GM20431 (cell line): ENCODE measurements around the gene DUS4L.

Experiments used
- in situ Hi-C: fragments of 300-500 bp; cut with MseI, MboI; formaldehyde crosslinking; loops from one replicate; pipeline ENCODE4 v1.15.0; 2020; ENCODE audit warnings: low sequenced_read_pairs; ENCODE audit not compliant: unreplicated experiment

The DUS4L gene

DNA sequence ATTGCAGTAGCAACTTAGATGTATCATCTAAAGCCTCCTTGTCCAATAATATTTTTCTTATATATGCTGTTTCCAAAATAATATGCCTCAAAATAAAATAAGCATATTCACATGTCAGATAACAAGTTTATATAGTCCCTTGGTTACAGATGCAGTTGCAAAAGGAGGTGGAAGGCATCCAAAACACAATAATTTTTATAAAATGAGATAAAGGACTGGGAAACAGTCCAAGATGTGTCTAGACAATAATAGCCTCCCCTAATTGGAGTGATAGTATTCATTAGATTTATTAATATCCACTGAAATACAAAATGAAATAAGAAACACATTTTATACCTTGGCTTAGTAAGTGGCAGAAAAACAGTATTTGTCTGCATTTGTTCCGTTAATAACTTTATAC lies 46.6 kb downstream of the DUS4L start:
- in situ Hi-C loops: no loop called here

DNA sequence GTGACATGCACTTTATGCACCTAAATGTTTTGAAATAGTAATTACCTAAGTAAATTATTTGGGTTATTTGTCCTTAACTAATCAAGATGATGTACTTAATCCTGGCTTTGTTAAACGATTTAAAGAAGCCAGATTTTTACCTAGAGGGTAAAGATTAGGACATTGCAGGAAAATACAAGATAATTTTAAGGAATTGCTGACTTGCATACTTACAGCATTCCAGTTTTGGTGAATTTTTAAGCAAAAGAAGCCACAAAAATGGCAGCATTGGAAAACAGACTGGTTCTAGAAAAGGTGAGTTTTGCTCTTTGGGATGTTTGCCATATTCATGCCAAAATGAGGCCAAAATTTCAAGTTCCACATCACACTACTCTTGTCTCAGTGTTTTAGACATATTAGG lies 49.7 kb downstream of the DUS4L start:
- in situ Hi-C loops: no loop called here

DNA sequence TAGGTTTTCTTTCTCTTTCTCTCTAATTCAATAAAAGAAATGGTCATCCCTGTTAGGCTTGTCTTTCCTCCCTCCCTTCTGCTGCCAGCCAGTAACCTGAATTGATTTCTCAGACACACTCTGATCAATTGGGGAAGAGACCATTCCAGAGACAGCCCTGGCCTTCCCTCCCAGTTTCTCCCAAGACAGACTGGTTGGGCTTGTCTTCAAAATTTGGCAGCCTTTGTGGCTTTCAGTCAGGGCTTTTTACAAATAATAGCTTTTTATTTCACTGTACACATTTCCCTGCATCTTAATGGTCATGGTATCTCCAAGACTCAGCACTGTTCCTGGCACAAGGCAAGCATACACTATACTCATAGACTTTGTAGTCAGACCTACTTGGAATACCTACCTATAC lies 50.2 kb downstream of the DUS4L start:
- in situ Hi-C loops: no loop called here

DNA sequence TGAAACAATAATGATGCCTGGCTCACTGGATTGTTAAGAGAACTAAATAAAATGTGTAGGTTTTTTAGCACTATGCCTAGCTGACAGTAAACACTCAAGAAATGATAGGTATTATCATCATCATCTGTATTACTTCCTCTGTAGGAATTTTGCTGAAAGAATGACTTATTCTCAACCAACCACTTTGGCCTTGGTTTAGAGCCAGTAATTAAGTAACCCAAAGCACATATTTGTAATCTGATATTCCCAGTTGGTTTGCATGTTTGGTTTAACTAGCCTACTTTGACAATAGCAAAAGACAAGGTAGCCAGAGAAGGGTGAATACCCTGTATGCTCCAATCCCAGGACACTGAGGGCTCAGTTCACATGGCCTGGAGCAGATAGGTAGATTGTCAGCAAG lies 50.7 kb downstream of the DUS4L start:
- in situ Hi-C loops: no loop called here

DNA sequence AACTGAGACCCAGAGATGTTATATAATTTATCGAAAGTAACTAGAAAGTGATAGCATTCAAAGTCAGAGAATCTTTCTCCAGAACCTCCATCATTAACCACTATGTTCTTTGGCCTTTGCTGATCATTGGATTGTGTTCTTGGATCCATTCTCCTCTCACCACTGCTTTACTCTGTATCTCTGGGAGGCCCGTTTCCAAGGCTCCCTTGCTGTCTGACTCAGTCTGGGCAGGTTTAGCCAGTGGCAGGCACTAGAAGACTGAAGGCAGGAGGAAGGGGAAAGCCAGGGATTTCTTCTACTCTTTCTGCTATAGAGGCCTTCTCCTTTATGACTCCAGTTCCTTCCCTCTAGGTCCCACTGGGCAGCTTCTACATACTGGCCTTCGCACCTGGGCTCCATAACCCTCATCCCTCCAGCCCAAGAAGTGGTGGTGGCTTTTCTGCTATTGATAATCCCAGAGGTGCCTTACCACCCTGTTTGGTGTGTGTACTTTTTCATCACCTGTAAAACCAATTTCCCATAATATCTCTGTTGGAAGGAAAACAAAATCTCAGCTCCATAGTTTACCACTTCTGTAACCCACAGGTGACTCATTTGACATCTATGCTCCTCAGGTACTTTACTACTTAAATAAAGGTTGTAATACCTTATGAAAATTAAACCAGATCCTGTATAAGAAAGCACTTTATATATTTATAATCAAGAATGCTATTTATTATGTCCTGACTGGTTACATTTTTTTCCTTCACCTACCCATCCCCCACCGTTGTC lies 52.3 kb downstream of the DUS4L start:
- in situ Hi-C loops: no loop called here

DNA sequence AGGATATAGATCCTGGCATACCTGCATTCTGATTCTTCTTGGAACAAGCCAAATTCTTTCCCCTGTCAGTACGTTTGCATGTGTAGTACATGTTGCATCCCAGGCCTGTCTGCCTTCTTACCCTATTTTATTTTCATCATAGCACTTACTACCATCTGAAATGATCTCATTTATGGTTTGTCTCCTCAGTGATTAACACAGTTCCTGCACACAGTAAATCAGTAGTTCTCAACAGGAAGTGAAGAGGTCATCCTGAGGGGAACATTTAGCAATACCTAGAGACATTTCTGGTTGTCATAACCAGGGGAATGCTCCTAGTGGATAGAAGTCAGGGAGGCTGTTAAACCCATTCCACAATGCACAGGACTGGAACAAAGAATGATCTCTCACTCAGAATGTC lies 58.7 kb downstream of the DUS4L start:
- in situ Hi-C loops: no loop called here

DNA sequence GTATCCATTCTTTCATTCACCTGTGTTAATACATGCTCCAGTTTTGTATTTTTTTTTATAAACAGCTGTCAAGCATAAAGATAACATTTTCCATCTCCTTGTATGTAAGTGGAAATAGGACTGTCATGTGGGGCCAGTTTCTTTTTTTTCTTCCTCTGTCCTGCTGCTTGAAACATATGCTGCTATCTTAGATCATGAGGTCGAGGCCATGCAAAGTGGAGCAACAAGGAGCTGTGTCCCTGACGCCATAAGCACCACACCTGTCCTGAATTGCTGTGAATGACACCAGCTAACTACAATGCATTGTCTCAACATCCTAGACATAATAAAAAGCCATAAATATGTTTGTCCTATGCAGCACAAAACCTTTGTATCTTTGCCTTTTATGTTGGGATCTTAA lies 59.1 kb downstream of the DUS4L start:
- in situ Hi-C loops: no loop called here

DNA sequence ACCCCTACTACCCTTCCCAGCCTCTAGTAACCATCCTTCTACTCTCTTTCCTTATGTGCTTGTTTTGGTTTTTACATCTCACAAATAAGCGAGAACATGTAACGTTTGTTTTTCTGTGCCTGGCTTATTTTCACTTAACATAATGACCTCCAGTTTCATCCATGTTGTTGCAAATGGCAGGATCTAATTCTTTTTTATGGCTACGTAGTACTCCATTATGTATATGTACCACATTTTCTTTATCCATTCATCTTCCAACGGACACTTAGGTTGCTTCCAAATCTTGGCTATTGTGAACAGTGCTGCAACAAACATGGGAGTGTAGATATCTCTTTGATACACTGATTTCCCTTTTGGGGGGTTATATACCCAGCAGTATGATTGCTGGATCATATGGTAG lies 63.2 kb downstream of the DUS4L start:
- in situ Hi-C loops: no loop called here
